HepG2 (cell line): Measurements from ENCODE around the gene ELMOD3. TPM values are rescaled to one million over a fixed set of nuclear protein-coding genes. Genes with fewer than 3 reads are reported as not detected.

Experiments
- GMEB2 ChIP-seq: IDR thresholded peaks from 2 replicates; pipeline ENCODE4 v1.6.1; 2016; ENCODE audit warnings: missing biosample characterization, missing genetic modification reagents, low read depth
- HDAC6 ChIP-seq: fragments of 200-600 bp; sonication (generic); IDR thresholded peaks from 2 replicates; pipeline ENCODE4 v1.7.0; 2017; ENCODE audit warnings: mild to moderate bottlenecking, antibody characterized with exemption, low read length, low read depth
- REPIN1 ChIP-seq: sonication (generic); formaldehyde crosslinking; IDR thresholded peaks from 2 replicates; pipeline ENCODE4 v1.8.0; 2022; ENCODE audit warnings: missing genetic modification reagents, low read depth, mild to moderate bottlenecking, borderline replicate concordance
- SP2 ChIP-seq: sonication (generic); formaldehyde crosslinking; IDR thresholded peaks from 2 replicates; pipeline ENCODE4 v1.5.1; 2020; ENCODE audit warnings: mild to moderate bottlenecking, missing genetic modification reagents
- SYNCRIP ChIP-seq: fragments of 200-400 bp; formaldehyde crosslinking; IDR thresholded peaks from 2 replicates; pipeline ENCODE4 v1.6.1; 2018; ENCODE audit warnings: mild to moderate bottlenecking, low read depth, low read length; ENCODE audit not compliant: insufficient read depth
- TEAD3 ChIP-seq: optimal IDR thresholded peaks from 2 replicates; pipeline ENCODE3; 2016; ENCODE audit warnings: borderline replicate concordance
- TOE1 ChIP-seq: sonication (generic); formaldehyde crosslinking; IDR thresholded peaks from 2 replicates; pipeline ENCODE4 v1.4.0; 2020; ENCODE audit warnings: mild to moderate bottlenecking, missing genetic modification reagents
- ZBTB2 ChIP-seq: sonication (generic); formaldehyde crosslinking; IDR thresholded peaks from 2 replicates; pipeline ENCODE4 v1.8.0; 2022; ENCODE audit warnings: low read depth, missing genetic modification reagents
- ZBTB20 ChIP-seq: sonication (generic); formaldehyde crosslinking; IDR thresholded peaks from 2 replicates; pipeline ENCODE4 v1.8.1; 2023; ENCODE audit warnings: missing genetic modification reagents, low read depth, mild to moderate bottlenecking, borderline replicate concordance
- ZBTB46 ChIP-seq: sonication (generic); formaldehyde crosslinking; IDR thresholded peaks from 2 replicates; pipeline ENCODE4 v1.4.0; 2020; ENCODE audit warnings: mild to moderate bottlenecking, missing genetic modification reagents, borderline replicate concordance
- ZIK1 ChIP-seq: sonication (generic); formaldehyde crosslinking; IDR thresholded peaks from 2 replicates; pipeline ENCODE4 v1.5.0; 2020; ENCODE audit warnings: mild to moderate bottlenecking, low read depth, missing genetic modification reagents, borderline replicate concordance
- ZNF274 ChIP-seq: sonication (generic); formaldehyde crosslinking; IDR thresholded peaks from 2 replicates; pipeline ENCODE4 v1.5.1; 2020; ENCODE audit warnings: mild to moderate bottlenecking, missing genetic modification reagents
- ZNF280B ChIP-seq: sonication (generic); formaldehyde crosslinking; IDR thresholded peaks from 2 replicates; pipeline ENCODE4 v1.5.0; 2020; ENCODE audit warnings: missing genetic modification reagents, mild to moderate bottlenecking, borderline replicate concordance
- ZNF333 ChIP-seq: sonication (generic); formaldehyde crosslinking; IDR thresholded peaks from 2 replicates; pipeline ENCODE4 v1.4.0; 2020; ENCODE audit warnings: mild to moderate bottlenecking, missing genetic modification reagents, borderline replicate concordance
- ZNF451 ChIP-seq: sonication (generic); formaldehyde crosslinking; IDR thresholded peaks from 2 replicates; pipeline ENCODE4 v1.5.0; 2020; ENCODE audit warnings: mild to moderate bottlenecking, missing genetic modification reagents
- ZNF496 ChIP-seq: sonication (generic); formaldehyde crosslinking; IDR thresholded peaks from 2 replicates; pipeline ENCODE4 v1.8.1; 2023; ENCODE audit warnings: mild to moderate bottlenecking, moderate library complexity, missing genetic modification reagents; ENCODE audit not compliant: insufficient replicate concordance
- ZNF749 ChIP-seq: sonication (generic); formaldehyde crosslinking; IDR thresholded peaks from 2 replicates; pipeline ENCODE4 v1.8.0; 2022; ENCODE audit warnings: mild to moderate bottlenecking, missing genetic modification reagents, moderate library complexity, borderline replicate concordance
- ZNF781 ChIP-seq: sonication (generic); formaldehyde crosslinking; IDR thresholded peaks from 2 replicates; pipeline ENCODE4 v1.5.1; 2020; ENCODE audit warnings: borderline replicate concordance, mild to moderate bottlenecking, missing genetic modification reagents; ENCODE audit errors: not compliant biosample characterization
- ZNF784 ChIP-seq: sonication (generic); formaldehyde crosslinking; IDR thresholded peaks from 2 replicates; pipeline ENCODE4 v1.5.1; 2020; ENCODE audit warnings: missing genetic modification reagents, mild to moderate bottlenecking, borderline replicate concordance
- ZSCAN20 ChIP-seq: sonication (generic); formaldehyde crosslinking; IDR thresholded peaks from 2 replicates; pipeline ENCODE4 v1.4.0; 2020; ENCODE audit warnings: missing genetic modification reagents, mild to moderate bottlenecking, borderline replicate concordance
- polyA plus RNA-seq, 8 experiments: library from polyadenylated mRNA; depleted of rRNA in 3 of 8; stranded (reverse) in 7 of 8; unstranded in 1 of 8; fragments of >200 nt; fragmentation: Illumina TruSeq in 4 of 8; extraction: Trizol in 4 of 8; gene quantifications; 2 replicates each; pipeline versions ENCODE4 v1.2.1 to v1.2.3, GENCODE V29; 2011 to 2016; ENCODE audit warnings: low read depth in 4 of 8, missing spikeins in 1 of 8, mixed read lengths in 1 of 8; ENCODE audit not compliant: insufficient read depth in 1 of 8
- total RNA-seq, 5 experiments: library from RNA; depleted of rRNA; stranded (reverse); fragments of >200 nt; fragmentation: Illumina TruSeq; extraction: Trizol; gene quantifications; 2 replicates each; pipeline ENCODE4 v1.2.3, GENCODE V29; 2016; ENCODE audit warnings: low read depth in 1 of 5

The ELMOD3 gene
- total and polyA plus RNA-seq, 2 of the 13 experiments (the other 11 are each of a cell fraction or from before 2014, with no cell fraction given) = 13.3 to 19.5 TPM

GRCh38 chr2:85354286-85355072 lies at the start of gene ELMOD3, which contains the start of gene RETSAT (continued):
- TF ChIP-seq GMEB2 (no peak), ZNF781 (CRISPR knock-in tag) (peak; percentile 30), SP2 (CRISPR knock-in tag) (no peak), ZBTB2 (peak; percentile 24; the same call in 1 of the 2 replicates), ZNF274 (CRISPR knock-in tag) (peak; percentile 69; the same call in 1 of the 2 replicates), REPIN1 (peak; percentile 97), ZNF784 (CRISPR knock-in tag) (peak; percentile 45; the same call in 1 of the 2 replicates), TOE1 (CRISPR knock-in tag) (peak; percentile 86; the same call in 1 of the 2 replicates), ZBTB20 (peak; percentile 59), HDAC6 (no peak), TEAD3 (CRISPR knock-in tag) (no peak), ZIK1 (CRISPR knock-in tag) (peak; percentile 84; the same call in 1 of the 2 replicates), ZSCAN20 (peak; percentile 82; the same call in 1 of the 2 replicates), SYNCRIP (no peak), ZBTB46 (CRISPR knock-in tag) (no peak), ZNF280B (CRISPR knock-in tag) (peak; percentile 63; the same call in 1 of the 2 replicates), ZNF451 (CRISPR knock-in tag) (peak; percentile 32), ZNF749 (peak; percentile 69; the same call in 1 of the 2 replicates), ZNF333 (peak; percentile 64; the same call in 1 of the 2 replicates), ZNF496 (no peak)
